Liver (tissue), 3 donors: Measurements from ENCODE around the gene FBXO28.

ENCODE experiments used
- FOXA1 ChIP-seq: IDR thresholded peaks from 2 replicates; pipeline ENCODE4 v1.6.1; 2016; ENCODE audit warnings: antibody characterized with exemption
- GABPA ChIP-seq, 2 donors: IDR thresholded peaks in 1 of 2; conservative IDR thresholded peaks in 1 of 2; 2 replicates each; pipeline ENCODE4 v1.6.1; 2016; ENCODE audit warnings: antibody characterized with exemption in 2 of 2, mild to moderate bottlenecking in 1 of 2, moderate library complexity in 1 of 2
- RXRA ChIP-seq, 2 donors: IDR thresholded peaks; 2 replicates each; pipeline ENCODE4 v1.6.1; 2017 to 2018; ENCODE audit warnings: antibody characterized with exemption in 2 of 2, mild to moderate bottlenecking in 1 of 2
- TF ChIP-seq, protein P1 (sequence below): fragments of 150-350 bp; IDR thresholded peaks from 2 replicates; pipeline ENCODE4 v1.5.1; 2017; ENCODE audit warnings: improper control_type of control experiment, low read depth, low read length; ENCODE audit not compliant: missing input control
- donor health status: healthy.
- donor health status: healthy.

DNA sequence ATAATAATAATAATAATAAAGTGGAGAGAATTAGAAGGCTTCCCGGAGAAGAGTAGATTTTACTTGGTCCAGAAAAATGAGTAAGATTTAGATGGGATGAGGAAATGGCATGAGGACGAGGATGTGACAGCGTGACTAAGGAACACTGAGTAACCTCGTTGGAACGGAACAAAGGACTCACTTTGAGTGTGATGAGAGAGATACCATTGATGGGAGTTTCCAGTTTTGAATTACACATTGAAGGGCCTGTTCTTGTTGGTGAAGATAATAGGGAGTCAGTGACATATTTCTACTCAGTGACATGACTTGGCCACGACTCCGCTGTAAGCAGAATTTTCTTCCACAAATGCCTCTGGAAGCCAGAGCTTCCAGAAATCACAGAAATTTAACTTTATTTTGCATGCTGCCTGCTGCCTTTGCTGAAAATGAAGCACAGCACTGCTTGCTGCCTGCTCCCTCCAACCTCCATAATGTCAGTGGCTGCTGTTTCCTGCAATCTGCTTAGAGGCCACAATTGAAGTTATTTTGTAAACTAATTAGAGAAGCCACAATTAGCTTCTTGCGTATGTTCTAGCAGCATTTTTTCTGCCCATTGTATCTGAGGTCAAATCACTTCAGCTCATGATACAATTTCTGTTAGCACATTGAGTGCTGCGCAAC, 33.7 kb upstream of the FBXO28 start:
- TF ChIP-seq, protein P1, sequence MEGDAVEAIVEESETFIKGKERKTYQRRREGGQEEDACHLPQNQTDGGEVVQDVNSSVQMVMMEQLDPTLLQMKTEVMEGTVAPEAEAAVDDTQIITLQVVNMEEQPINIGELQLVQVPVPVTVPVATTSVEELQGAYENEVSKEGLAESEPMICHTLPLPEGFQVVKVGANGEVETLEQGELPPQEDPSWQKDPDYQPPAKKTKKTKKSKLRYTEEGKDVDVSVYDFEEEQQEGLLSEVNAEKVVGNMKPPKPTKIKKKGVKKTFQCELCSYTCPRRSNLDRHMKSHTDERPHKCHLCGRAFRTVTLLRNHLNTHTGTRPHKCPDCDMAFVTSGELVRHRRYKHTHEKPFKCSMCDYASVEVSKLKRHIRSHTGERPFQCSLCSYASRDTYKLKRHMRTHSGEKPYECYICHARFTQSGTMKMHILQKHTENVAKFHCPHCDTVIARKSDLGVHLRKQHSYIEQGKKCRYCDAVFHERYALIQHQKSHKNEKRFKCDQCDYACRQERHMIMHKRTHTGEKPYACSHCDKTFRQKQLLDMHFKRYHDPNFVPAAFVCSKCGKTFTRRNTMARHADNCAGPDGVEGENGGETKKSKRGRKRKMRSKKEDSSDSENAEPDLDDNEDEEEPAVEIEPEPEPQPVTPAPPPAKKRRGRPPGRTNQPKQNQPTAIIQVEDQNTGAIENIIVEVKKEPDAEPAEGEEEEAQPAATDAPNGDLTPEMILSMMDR, result no peak
- no peak for TF ChIP-seq FOXA1
- no peak for TF ChIP-seq RXRA (IDR thresholded peaks at IDR 0.05)
- no peak for TF ChIP-seq GABPA (IDR thresholded peaks at IDR 0.05 in 1 of 2, conservative IDR thresholded peaks at IDR 0.05 in 1 of 2)
